Measurements from ENCODE around the gene ATXN3.

DNA sequence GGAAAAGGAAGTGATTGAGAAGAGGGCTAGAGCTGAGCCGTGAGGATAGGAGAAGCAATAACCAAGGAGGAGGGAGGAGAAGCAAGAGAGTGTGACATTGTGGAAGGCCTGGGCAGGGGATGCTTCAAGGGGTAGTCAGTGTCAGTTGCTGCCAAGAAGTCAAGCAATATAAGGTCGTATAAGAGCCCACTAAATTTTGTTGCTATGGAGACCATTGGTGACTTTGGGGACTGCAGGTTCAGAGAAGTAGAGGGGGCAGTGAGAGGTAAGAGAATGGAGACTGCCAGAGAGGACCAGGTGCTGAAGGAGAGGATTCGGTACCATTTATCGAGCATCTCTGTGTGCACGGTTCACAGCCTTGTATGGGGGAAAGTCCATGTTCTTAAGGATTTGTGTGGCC is 3.1 kb upstream of the ATXN3 start:
- no peak for TF ChIP-seq FOSB (CRISPR knock-in tag; IDR thresholded peaks at IDR 0.05)
- TF ChIP-seq GATA3 (IDR thresholded peaks at IDR 0.05; ENCODE audit: borderline replicate concordance), result no peak

Data from A549 (cell line).